NCI-H82 (cell line): ENCODE data around the gene CATSPER2.
"Not testable (repeated sequence)": the region's sequence is repeated elsewhere in the genome, so short reads cannot be mapped to it uniquely, and the experiment has no call there.

Experiments
- DNase-seq: peaks from one replicate; lab custom pipeline; 2025; lab: John Stamatoyannopoulos, UW

CATSPER2 gene

DNA sequence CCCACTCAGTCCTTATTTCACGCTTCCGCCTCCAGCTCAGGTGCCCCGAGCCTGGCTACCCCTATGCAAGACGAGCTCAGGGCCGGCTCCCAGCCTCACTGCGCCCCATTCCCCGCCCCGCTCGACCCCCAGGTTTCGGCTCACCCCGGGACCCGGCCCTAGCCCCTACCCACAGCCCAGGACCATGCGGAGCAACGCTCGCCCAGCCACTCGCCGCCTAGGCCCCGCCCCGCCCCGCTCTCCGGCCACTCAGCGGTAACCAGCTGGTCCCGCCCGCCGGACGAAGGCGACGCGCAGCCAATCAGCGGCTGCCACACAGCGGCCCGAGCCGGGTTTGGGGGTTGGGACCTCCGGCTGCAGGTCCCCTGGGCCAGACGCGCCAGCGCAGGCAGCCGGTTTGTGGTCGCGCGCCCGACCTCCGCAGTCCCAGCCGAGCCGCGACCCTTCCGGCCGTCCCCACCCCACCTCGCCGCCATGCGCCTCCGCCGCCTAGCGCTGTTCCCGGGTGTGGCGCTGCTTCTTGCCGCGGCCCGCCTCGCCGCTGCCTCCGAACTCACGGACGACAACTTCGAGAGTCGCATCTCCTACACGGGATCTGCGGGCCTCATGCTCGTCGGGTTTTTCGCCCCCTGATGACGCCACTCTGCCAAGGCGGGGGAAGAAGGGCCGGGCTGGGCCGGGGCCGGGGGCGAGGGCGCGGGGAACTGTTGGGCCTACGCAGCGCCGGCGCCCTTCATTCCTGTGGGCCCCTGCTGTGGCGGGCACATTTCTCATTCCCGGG lies at the start of gene CATSPER2:
TSS of gene CATSPER2 (minus strand) at position 196 of the 781 bp plus-strand sequence. CDS start 783 bp downstream, outside the sequence.
- DNase-seq = no peak

DNA sequence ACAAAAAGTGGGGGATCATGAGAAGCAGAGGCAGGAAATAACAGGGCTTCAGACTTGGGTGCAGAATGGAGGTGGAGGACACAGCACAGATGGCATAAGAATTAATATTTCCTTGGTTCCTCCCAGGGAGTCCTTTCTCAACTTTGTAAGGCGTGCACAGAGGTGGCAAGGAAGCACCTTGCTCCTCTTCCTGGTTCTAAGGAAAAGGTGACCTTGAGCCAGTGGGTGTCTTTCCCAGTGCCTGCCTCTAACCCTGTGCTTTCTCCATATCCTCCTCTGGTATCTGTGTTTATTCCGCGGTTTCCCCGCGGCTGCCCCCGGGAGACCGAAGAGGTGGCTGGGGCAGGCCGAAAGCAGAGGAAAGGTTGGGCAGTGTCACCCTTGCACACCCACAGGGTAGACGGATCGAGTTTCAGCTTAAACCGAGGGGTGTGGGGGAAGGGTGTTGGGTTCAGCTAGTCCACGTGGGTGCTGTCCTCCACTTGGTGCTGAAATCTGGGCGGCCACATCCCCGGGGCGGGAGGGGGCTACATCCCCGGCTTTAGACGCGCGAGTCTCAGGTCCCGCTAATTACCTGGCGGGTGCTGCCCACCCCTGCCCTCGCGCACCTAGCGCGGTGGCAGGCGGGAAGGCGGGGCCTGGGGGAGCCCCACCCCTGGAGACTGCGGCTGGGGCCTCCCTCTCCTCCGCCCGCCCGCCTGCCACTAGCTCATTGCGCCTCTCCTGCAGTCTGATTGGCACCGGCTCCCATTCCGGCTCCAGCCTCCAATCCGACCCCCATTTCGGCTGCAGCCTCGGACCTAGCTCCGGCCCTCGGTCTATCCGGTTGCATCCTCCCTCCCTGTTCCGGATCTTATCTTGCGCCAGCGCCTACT lies 44.7 kb upstream of the CATSPER2 start, which contains the start of gene CKMT1A:
TSS of gene CKMT1A (plus strand) at position 712 of the 875 bp plus-strand sequence. CDS start 192 bp downstream, outside the sequence.
- DNase-seq = not testable (repeated sequence)

DNA sequence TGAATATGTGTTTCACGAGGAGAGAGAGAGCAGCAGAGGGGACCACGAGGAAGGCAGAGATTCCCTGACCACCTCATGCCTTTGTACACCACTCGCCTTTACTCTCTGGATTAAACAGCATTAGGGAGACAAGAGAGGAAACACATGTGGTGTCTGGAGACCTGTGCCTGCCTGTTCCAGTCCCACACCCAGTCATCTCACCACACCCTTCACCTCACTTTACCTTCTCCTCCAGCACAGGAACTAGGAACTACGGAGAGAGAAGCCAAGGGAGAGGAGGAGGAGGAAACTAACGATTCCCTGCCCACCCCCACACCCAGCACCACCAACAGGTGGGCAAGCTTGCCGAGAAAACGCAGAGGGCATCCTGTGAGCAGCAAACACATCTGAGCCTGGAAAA lies 44.0 kb upstream of the CATSPER2 start:
- not testable (repeated sequence) for DNase-seq

DNA sequence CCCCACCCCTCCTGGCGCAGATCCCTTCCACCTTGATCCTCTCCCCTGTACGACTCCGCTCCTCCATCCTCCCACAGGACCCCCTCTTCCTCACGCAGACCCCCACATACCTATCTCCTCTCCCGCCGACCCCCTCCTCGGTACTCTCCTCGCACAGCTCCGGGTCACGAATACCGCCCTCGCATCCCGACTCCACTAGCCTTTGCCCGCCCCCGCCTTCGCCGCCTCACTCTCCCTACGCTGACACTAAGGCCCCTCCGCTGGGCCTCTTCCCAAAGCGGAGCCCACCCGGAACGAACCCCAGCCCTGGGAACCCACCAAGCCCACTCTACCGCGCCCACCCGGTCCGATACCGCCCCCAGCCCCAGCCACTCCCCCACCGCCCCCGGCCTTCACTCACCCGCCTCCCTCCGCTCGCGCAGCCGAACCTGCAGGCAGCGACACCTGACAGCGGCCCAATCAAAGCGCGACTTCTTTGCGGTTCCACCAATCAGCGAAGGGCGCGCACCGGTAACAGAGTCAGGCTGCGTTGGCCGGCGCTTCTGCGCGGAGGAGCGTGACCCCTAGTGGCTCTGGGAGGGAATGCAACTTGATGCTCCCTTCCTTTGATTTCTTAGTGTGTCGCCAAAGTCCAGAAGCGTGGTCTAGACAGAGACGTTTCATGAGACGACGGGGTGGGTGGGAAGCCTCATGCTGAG lies 41.1 kb upstream of the CATSPER2 start:
- not testable (repeated sequence) for DNase-seq

DNA sequence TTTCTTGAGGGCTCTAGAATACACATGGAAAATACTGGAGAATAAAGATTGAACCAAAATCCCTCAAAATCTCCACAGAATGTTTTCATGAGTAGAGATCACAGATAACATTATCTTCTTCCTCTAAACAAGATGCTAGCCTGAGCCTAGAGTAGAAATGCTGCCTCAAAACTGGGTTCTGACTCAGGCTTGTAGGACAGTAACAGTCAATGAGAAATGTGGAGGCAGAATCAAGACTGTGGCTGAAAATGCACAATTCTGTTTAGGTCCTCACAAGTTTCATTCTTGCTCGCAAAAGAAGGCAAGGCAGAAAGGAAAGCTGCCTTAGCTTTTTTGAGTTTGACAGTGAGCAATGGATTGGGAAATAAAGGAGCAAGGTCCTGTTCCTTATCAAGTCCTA lies 25.5 kb upstream of the CATSPER2 start:
- DNase-seq = not testable (repeated sequence)

DNA sequence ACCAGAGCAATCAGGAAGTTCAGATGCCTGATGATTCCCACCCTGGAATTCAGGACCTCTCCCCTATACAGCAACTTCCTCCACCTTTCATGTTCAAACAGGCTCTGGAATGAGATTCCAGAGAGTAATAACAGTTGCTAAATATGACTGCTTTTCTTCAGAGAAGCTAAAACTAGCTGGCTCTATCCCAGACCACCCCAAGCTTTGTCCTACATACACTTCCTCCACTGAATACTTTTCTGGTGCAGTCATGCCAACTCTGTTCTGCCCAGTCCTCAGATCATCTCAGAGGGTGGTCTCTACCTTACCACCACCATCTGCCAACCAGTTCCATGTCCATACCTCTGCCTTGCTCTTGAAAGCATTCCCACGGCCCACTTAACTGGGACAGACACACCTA lies 17.5 kb upstream of the CATSPER2 start:
- not testable (repeated sequence) for DNase-seq

DNA sequence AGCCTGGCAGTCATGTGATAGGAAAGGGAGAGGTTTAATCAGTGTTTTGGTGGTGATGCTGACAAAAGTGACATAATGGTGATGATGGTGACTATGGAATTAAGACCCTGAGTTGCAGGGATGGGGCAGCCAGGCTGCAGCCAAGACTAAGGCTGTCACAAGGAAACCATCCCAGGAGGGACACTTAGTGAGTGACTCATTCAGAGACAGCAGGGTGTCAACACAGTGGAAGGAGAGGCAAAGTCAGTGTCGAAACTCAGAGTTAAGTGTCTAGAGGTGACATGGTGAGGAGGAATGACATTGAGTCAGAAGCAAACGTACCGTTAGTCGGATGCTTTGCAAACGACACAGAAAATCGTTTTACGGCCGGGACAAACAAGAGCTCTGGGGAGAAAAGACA lies 14.7 kb upstream of the CATSPER2 start:
- not testable (repeated sequence) for DNase-seq

DNA sequence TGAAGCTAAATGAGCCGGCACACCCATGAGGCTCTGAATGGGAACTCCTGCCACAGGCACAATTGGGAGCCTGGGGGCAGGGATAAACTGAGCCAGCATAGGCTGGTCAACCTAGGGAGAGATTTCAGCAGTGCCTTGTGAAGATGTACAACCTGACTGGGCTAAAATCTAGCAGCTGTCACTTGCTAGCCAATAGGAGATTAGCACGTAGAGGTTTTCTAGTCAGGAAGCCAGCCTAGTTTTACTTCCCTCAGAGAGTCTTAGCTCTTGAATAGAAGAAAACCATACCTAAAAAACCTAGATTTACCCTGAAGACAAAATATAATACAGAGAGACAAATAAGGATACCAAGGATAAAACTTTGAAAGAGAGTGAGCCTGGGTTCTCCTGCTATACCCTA lies 13.6 kb upstream of the CATSPER2 start:
- DNase-seq = not testable (repeated sequence)

DNA sequence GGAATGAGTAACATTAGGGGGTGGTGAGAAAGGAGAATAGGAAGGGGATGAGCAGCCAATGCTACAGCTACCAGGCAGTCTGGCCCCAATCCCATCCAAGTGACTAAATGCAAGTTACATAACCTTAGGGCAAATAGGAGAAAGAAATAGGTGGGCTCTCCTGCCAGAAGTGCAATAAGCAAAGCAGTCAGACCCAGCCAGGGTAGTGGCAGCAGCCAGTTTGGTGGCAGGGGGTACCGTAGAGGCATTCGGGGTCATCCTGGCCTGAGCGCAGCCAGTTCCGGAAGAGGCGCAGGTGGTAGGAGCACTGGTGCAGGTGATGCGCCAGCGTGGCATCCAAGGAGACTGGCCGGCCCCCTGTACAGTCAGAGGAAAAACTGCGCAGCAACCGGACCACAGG lies 11.1 kb upstream of the CATSPER2 start:
- DNase-seq = not testable (repeated sequence)

DNA sequence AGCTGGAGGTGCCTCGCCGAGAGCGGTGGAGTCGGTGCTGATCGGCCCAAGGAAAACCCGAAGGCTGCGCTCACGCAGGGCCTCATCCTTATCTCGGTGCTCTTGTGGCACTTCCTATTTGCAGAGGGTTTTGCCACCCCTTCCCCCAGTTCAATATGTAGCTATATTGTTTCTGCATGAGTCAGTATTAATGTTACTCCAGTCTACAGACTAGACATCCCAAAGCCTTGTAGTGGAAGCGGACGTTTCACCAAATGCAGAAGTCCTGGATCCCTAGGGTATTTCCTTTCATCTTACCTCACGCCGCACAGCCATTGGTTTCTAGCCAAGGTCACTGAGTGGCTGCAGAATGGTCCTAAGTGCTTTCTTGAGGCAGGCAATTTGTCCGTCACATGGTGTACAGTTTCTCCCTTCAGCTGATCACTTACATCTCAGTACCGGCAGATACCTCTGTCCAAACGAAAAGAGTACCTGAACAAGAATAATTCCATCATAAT lies 834 bp upstream of the CATSPER2 start:
- DNase-seq = not testable (repeated sequence)

DNA sequence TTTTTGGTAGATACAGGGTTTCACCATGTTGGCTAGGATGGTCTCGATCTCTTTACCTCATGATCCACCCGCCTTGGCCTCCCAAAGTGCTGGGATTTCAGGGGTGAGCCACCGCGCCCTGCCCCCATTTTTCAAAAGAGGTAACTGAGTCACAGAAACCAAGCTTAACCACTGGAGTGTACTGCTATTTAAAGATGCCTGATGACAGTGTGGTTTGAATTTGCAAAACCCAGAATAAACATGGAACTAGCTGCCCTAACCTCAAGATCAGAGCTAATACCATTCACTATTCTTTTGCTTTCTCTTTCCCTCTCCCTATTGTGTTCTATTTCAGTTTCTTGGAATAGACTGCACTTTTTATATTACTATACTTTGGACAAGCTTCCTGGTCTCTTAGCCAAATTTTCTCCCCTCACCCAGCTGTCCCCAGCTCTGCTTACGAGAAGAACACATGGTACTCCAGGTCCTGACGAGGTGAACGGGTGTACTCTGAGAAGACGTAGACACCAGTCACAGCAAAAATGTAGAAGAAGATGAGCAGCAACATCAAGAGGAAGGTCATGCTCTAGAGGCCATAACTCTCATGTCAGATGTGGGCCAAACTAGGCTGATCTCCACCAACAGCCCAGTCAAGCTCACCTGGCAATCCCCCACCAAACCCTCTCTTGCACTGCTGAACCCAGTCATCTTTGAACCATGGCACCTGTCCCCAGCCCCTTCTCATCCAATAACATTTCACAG lies 10.0 kb downstream of the CATSPER2 start:
- not testable (repeated sequence) for DNase-seq

DNA sequence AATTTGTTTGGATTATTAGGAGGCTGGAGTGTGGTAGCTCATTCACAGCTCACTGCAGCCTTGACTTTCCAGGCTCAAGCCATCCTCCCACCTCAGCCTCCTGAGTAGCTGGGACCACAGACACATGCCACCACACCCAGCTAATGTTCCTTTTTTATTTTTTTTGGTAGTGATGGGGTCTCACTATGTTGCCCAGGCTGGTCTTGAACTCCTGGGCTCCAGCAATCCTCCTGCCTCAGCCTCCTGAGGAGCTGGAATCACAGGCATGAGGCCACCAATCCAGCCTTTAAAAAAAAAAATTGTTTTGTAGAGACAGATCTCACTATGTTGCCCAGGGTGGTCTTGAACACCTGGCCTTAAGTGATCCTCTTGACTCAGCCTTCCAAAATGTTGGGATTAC lies 21.7 kb downstream of the CATSPER2 start:
- DNase-seq = not testable (repeated sequence)

DNA sequence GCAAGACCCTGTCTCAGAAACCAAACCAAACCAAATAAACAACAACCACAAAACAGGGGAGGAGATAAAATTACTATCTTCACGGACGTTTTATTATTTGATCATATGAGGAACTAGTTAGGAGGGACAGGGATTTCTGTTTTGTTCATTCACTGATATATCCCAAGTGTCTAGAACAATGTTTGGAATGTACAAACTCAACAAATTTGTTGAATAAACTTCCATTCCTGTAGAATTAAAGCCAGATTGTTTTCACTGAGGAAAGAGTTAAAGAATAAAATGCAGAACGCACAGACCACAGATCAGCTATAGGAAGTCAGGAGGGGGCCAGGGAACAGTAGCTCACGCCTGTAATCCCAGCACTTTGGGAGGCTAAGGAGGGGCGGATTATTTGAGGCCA lies 23.5 kb downstream of the CATSPER2 start:
- DNase-seq = no peak

DNA sequence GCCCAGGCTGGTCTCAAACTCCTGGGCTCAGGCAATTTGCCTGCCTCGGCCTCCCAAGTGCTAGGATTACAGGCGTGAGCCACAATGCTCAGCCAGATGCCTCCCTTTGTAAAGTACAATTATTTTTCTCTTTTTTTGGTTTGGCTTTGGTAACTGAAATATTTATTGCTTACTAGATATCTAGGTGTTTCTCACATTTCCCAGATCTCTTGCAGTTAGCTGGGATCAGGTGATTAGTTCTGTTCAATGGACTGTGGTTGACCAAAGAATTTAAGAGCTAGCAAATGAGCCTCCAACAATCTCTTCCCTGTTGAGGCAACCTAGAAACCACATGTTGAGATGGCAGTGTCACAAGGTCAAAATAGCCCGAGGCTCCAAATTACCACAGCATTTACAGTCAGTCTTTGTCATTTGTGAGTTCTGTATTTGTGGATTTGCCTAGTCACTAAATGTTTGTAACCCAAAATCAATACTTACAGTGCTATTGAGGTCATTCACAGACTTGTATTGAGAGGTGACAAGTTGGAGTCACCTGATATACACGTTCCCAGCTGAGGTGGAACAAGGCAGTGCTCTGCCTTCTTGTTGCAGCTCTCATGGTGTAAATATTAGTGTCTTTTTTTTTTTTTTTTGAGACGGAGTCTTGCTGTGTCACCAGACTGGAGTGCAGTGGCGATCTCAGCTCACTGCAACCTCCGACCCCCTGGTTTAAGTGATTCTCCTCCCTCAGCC lies 26.4 kb downstream of the CATSPER2 start:
- not testable (repeated sequence) for DNase-seq

DNA sequence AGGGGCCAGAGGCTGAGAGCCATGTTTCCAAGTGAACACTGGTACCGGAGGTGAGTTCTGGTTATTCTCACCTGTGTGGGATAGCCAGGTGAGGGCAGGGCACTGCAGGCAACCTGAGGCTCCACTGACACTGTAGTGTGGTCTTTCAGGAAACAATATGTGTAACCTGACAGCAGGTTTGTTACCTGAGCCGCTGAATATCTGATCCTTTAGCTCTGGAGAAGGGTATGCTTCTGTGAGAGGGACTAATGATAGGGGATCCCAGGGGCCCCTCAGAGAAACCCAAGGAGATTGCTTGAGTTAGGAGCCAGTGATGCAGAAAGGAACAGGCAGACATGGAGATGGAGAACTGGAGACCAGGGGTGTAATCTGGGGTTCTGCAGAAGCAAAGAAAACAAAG lies 29.9 kb downstream of the CATSPER2 start, which contains the start of gene STRC:
TSS of gene STRC (minus strand) at position 101 of the 400 bp plus-strand sequence. CDS start at position 23, 78 bp downstream.
- DNase-seq = not testable (repeated sequence)

DNA sequence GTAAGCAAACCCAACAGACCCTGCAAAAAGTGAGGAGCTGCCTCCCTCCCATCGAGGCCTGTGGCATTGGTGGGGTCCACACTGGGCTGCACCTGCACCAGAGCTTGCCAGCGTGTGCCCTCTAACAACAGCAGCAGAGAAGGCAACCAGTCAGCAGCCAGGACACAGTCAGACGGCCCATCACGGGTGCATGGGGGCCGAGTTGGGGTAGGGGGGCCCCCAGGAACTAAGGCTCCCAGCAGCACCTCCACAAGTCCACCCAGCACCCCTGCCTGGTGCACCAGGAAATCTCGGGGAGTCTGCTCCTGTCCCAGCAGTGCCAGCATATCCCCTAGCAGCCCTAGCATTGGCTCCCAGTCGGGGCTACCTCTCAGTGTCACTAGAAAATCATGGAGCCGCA lies 30.9 kb downstream of the CATSPER2 start:
- not testable (repeated sequence) for DNase-seq

DNA sequence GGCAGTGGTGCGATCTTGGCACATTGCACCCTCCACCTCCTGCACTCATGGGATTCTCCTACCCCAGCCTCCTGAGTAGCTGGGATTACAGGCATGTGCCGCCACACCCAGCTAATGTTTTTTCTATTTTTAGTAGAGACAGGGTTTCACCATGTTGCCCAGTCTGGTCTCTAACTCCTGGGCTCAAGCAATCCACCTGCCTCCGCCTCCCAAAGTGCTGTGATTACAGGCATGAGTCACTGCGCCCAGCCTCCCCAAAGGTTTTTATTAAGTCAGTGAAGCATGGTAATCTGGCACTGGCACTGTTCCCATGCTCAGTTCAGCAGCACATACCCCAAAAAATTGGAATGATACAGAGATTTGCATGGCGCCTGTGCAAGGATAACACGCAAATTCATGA lies 46.4 kb downstream of the CATSPER2 start:
- peak; percentile 17 for DNase-seq

DNA sequence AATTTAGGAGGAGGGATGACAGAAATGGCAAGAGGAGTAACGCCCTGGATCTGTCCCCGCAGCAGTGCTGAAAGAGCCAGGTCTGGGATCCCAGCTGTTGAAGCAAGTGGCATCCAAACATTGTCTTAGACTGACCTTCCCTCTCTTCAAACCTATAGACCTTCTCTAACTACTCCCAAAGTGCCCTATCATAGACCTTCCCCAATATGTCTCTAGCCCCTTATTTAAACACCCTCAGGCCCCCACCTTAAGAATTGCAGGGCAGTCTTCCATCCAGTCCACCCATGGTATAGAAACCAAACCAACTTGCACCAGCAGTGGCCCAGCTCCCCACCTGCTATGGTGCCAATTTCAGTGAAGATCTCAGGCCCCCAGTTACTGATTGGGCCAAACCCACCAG lies 48.4 kb downstream of the CATSPER2 start:
- not testable (repeated sequence) for DNase-seq

DNA sequence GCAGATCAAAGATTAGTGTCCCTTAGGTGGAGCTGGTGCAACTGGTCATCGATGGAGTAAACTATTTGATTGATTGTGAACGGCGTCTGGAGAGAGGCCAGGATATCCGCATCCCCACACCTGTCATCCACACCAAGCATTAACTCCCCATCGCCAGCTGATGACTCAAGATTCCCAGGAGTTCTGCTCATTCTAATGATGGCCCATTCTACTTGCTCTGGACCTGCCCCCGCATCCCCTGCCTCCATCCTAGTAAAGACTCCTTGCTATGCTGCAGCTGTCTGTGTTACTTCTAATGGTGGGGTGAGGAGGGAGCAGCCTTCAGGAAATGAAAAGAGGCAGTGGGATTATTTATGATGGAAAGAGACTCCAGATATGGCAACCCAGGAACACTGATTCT lies 49.5 kb downstream of the CATSPER2 start:
- not testable (repeated sequence) for DNase-seq
